DMS153 (cell line): ENCODE results near the gene INSYN2B.
"Not testable (repeated sequence)": the region's sequence is repeated elsewhere in the genome, so short reads cannot be mapped to it uniquely, and the experiment has no call there.

Source experiments
- DNase-seq: peaks from one replicate; lab custom pipeline; 2025; lab: John Stamatoyannopoulos, UW

Gene INSYN2B

DNA sequence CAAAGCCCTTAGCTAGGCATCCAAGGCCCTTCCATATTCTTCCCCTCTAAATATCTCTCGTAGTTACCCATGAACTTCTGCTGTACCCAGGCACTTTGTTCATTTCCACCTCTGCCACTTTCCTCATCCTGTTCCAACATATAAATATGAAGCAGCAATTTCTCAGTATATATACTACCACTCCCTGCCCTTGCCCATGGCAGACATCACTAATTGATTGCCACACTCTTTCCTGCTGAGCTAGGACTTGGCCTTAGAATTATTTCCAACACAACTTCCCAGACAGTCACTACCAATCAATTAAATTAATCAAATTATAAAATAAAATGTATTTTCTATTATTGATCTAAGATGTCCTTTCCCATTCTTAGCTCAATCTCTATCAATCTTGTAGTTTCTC lies 8.5 kb downstream of the INSYN2B start:
- no peak for DNase-seq

- no peak for DNase-seq
Measured at GRCh38 chr5:169970911-169971765, 9.2 kb downstream of the INSYN2B start.

- DNase-seq: no peak
Measured at GRCh38 chr5:169970339-169970738, 10.0 kb downstream of the INSYN2B start.

DNA sequence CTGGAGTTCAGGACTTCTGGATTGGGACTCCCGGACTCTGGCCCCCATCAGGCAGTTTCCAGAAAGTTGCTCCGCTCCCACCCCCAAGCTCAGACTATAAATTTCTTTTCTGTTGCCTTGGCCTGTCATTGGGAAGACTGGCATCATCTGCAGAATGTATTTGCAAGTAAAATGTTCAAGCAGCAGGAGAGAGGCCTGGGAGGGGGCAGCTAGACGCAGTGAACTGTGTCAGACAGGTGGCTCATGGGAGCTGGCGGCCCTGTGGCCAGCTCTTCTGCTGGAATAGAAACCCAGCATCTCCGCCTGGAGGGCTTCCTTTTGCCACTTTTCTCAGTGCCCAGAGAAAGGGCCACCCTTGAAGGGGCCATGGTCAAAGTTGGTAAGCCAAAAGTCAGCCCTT lies 16.0 kb downstream of the INSYN2B start:
- DNase-seq: no peak

- no peak for DNase-seq
Measured at GRCh38 chr5:169960659-169961058, 19.6 kb downstream of the INSYN2B start.

DNA sequence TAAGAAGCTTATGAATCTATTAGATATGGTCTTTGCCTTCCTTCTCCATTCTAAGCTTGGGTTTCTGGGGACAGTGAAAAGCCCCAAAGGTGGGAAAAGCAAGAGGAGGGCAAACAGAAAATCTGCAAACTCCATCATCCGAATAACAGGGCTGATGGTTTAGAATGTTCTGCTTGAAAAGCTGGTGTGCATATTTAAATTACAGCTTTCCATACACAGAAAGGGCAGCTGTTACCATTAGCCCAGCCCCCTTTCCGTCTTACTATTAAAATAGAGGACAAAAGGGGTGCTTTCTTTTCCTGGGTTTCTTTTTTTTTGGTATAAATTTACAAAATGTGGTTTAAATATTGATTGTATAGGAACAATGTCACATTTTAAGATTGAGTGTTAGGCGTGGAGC lies 22.0 kb downstream of the INSYN2B start:
- no peak for DNase-seq

DNA sequence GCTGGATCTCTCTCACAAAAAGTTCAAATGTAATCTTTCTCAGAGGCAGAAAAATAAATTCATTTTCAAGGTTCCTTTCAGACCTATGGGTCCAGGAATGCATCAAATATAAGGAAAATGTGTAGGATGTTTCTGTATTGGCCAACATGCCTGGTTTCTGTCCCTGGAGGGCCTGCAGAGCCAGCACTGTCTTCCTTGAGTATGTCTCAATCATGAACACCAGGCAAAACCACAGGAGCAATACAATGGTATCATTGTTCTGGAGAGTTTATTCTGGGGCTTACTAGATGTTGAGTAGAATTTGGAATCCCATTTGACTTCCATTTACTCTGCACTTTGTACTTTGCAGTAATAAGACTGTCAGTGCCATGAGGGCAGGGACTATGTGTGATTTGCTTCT lies 23.5 kb downstream of the INSYN2B start:
- no peak for DNase-seq

DNA sequence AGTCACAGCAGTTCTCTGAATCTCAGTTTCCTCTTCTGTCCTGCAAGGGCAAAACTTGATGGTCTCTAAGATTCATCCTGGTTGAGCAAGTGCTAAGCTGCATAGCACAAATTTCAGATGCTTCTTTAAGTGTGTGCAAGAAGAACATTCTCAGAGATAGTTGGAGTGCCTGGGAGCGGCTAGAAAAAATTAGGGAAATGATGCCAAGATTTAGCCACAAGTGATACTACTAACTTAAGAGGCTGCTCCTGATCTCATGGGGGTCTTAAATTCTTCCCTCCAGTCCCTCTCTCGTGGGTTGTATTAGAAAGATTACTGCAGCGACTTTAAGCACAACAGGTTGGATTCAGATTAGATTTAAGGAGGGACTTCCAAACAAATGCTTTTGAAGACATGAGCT lies 24.2 kb downstream of the INSYN2B start:
- no peak for DNase-seq

DNA sequence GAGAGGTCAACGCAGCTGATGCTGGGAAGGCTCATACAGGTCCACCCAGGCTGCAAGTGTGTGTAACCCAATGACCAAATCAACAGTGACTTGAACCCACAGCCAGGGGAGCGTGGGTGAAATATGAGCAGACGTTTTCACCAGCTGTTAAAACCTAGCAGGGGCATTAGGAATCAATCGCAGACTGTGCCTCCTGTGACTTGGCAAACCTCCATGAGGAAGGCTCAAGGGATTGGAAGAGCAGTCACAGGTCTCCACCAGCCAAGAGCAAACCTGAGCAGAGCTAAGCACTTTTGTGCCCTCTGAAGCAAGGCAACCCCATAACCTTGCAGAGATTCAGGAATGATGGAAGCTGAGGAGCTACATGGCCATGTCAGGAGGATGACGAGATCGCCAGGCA lies 25.5 kb downstream of the INSYN2B start:
- DNase-seq: no peak

GRCh38 chr5:169953196-169953595 lies 27.1 kb downstream of the INSYN2B start:
- not testable (repeated sequence) for DNase-seq

DNA sequence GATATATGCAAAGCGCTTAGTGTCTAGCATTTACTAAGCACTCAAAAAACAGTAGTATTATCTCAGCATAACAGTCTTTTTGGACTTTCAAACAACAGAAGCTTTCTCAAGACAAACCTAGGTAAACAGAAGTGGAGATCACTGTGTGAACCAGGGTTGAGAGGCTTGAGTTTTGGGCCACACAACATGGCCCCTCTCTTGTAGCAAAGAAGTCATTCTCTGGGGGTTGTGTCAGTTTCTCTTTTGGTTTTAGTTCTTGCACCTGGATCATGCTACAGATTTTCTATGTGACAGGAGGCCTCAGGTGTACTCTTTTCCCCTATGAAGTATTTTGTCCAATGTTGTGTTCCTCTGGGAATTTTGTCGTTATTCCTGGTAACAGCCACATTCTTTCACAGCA lies 30.0 kb downstream of the INSYN2B start:
- DNase-seq: no peak

DNA sequence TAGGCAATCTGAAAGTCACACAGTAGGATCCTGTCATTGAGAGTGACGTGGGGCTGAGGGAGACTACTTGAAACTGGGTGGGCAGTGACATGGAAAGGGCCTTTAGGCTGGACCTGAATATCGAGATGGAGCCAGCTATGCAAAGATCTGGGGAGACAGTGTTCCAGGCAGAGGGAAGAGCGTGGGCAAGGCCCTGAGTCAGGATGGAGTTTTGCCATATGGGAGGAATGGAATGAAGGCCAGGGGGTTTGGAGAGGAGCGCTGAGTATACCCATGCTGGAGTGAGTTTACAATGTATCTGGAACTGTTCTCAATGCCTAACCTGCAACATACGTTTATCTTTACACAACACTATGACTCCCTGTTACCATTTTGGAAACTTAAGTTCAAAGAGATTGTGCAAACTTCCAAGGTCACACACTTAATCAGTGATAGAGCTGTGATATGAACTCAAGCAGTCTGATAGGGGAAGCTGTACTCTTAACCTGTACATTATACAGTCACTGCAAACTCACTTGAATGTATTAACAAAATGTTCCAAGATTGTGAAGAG lies 33.5 kb downstream of the INSYN2B start:
- DNase-seq: no peak

- DNase-seq: no peak
Measured at GRCh38 chr5:169945831-169946261, 34.4 kb downstream of the INSYN2B start.

- DNase-seq: no peak
Measured at GRCh38 chr5:169944922-169945680, 35.2 kb downstream of the INSYN2B start.

- no peak for DNase-seq
Measured at GRCh38 chr5:169944115-169944514, 36.2 kb downstream of the INSYN2B start.

- no peak for DNase-seq
Measured at GRCh38 chr5:169943026-169943425, 37.3 kb downstream of the INSYN2B start.

GRCh38 chr5:169942181-169942580 lies 38.1 kb downstream of the INSYN2B start:
- DNase-seq: no peak

GRCh38 chr5:169941542-169941941 lies 38.8 kb downstream of the INSYN2B start:
- DNase-seq: no peak

GRCh38 chr5:169939731-169940130 lies 40.6 kb downstream of the INSYN2B start:
- no peak for DNase-seq

DNA sequence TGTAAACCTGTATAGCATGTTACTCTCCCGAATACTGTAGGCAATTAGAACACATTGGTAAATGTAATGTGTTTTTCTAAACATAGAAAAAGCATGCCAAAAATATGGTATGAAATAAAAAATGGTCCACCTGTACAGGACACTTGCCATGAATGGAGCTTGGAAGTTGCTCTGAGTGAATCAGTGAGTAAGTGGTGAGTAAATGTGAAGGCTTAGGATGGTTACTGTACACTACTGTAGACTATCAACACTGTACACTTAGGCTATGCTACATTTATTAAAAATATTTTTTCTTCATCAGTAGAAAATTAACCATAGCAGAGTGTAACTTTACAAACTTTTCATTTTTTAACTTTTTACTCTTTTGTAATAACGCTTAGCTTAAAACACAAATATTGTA lies 41.9 kb downstream of the INSYN2B start:
- DNase-seq: no peak

DNA sequence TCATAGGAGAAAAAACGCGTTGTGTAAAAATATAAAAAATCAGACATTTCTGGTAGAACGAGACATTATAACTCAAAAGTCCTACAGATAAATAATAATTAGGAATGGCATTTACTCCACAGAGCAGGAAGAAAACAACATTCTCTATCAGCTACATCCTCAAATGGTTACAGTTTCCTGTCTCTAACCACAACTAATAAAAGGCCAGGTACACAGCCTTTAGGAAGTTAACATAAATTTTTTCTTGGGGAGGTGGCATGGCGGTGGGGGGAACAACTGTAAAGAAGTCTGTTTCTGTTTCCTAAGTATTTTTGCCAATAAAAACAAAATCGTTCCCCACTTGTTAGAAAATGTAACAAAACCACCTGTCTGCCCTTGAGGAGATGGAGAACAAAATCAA lies 44.5 kb downstream of the INSYN2B start:
- DNase-seq: no peak

GRCh38 chr5:169934990-169935389 lies 45.3 kb downstream of the INSYN2B start:
- no peak for DNase-seq

DNA sequence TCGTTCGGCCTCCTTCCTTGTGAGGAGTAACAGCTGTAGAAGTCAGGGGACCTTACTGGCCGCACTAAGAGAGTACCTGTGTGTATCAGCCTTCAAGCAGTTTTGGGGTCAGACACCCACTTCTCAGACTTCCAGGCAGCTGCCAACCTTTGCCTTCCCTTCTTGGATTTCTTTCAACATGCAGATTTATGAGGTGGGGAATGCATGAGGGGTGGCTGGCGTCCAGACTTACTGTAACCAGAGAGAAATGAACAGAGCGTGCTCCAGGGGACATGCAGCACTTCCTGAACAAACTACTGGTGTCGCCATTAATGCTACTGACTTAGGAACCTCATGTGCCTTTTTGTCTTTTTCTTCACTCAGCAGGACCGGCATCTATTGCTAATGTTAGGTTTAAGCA lies 46.7 kb downstream of the INSYN2B start:
- no peak for DNase-seq
